Measurements from ENCODE around the gene MPPED1. TPM values are rescaled to one million over a fixed set of nuclear protein-coding genes. Genes with fewer than 3 reads are reported as not detected.

Gene MPPED1
- total RNA-seq, 2 donors from 2014 or later: not detected

DNA sequence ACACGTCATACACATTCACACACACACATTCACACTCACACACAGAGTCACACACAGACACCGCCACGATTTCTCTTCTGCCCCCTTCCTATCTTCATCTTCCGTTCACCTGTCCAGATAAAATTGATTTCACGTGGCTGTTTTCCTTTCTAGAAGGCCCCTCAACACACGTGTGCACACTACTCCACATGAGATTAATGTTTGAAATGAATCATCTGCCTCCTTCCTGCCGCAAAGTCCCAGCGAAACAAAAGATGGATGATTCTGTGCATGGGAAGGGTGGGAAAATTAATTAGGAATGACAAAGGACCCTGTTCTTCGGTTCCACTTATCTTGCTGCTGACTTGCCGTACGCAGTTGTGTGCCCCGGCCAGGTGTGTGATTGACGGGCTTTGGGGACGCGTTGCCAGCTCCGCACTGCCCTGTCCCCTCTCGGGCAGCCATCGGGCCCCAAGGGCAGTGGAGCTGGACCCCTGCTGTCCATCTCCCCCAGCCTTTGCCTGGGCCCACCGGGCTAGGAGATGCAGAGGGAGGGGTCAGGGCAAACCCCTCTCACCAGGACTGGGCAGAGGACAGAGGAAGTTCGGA is 73.8 kb downstream of the MPPED1 start:
- no peak overlapping the region for H3K4me3 Mint-ChIP-seq
- no peaks in the 10 kb centered on the region for H3K36me3 Mint-ChIP-seq (ENCODE audit: low read depth)
- H3K9me3 Mint-ChIP-seq: no peaks in the 10 kb centered on the region
- no peak for ATAC-seq (replicated peaks)
- peaks cover 6% of the 10 kb centered on the region for H3K27me3 Mint-ChIP-seq
- H3K27ac Mint-ChIP-seq: no peak overlapping the region
- no peaks in the 10 kb centered on the region for H3K4me1 Mint-ChIP-seq

DNA sequence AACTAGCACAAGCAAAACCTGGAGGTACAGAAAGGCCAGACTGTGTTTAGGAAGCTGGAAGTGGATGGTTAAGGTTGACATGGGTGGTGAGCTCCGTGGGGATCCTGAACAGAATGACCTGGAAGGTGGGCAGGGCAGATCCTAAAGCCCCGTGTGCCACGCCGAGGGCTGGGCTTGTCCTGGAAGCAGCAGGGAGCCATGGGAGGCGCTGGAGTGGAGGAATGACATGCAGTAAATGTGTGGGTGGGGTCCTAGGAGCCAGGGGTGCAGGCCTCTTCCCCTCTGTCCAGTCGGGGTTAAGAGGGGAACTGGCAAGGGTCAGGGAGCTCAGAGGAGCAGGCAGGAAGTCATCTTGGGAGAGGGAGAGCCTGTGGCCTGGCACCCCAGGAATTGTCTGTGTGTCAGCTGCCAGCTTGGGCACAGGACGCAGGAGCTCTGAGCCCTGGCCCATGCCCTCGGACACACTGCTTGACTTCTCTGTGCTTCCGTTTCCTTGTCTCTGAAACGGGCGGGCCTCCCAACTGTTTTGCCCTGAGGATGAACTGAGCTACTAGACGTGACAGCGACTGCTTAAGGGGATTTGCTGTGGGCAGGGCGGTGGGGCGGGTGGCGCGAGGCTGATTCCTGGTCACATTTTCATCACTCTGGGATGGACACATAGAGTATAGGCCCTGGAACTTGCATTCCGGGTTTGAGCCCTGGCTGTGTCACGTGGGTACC is 75.7 kb downstream of the MPPED1 start:
- Mint-ChIP-seq H3K27me3 (peaks cover 6% of the 10 kb centered on the region), H3K9me3 (peaks cover 8% of the 10 kb centered on the region), H3K36me3 (ENCODE audit: low read depth) (no peaks in the 10 kb centered on the region), H3K4me1 (no peaks in the 10 kb centered on the region), H3K4me3 (no peak overlapping the region), H3K27ac (no peak overlapping the region)
- ATAC-seq (replicated peaks): no peak

DNA sequence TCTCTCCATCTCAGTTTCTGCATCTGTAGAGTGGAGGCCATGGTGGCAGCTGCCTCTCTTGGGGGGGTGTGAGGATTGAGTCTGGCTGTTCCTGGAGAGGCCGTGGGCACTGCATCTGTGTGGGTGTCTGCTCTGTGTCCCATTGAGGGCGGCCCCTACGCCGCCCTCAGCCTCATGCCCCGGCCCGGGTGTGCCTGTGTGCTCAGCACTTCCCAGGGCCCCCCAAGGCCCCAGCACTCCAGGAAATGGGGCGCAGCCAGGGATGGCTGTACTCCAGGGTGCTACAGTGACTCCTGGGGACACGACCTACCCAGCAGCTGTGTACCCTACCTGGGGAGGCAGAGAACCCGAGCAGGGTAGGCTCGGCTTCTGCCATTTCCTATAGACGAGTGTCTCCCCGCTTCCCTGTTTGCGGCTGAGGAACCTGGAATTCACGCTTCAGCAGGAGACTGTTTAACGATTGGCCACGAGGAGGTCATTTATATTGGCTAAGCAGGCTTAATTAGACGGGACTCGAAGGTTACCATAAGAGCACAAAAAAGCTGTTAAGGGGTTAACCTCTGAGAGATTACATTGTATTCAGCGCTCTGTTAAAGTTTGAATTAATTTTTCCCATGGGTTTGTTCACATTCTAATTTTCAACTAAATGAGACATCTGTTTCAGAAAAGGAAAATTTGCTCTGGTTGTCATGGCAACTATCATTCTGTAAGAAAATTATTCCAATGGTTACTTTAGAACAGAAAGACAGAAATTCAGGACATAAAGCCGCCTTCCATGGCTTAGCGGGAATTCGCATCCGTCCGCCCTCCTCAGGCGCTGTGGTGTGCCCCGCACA is 76.4 kb downstream of the MPPED1 start:
- H3K4me1 Mint-ChIP-seq: no peaks in the 10 kb centered on the region
- no peaks in the 10 kb centered on the region for H3K36me3 Mint-ChIP-seq (ENCODE audit: low read depth)
- peaks cover 6% of the 10 kb centered on the region for H3K27me3 Mint-ChIP-seq
- ATAC-seq (replicated peaks): no peak
- no peak overlapping the region for H3K4me3 Mint-ChIP-seq
- no peak overlapping the region for H3K27ac Mint-ChIP-seq
- H3K9me3 Mint-ChIP-seq: peaks cover 8% of the 10 kb centered on the region

DNA sequence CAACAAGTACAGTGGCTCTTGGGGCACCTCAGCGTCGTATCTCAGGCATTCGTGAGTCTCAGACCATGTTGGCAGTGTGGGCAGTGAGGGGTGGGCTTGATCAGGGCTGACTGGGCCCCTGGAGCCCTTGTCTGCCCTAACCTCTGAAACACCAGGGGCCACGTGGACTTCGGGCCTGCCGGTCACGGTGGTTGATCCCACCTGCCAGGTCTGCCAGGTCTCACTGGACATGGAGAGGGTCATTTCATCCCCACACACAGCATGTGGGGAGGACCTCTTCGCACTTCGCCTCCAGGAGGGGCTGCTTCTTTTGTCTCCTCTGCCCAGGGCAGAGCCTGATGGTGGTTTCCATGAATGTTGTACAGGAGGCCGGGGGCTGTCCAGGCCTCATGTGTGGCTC is 77.1 kb downstream of the MPPED1 start:
- ATAC-seq (replicated peaks): no peak
- H3K9me3 Mint-ChIP-seq: peaks cover 8% of the 10 kb centered on the region
- H3K4me1 Mint-ChIP-seq: no peaks in the 10 kb centered on the region
- H3K4me3 Mint-ChIP-seq: no peak overlapping the region
- peaks cover 6% of the 10 kb centered on the region for H3K27me3 Mint-ChIP-seq
- H3K36me3 Mint-ChIP-seq (ENCODE audit: low read depth): no peaks in the 10 kb centered on the region
- no peak overlapping the region for H3K27ac Mint-ChIP-seq

DNA sequence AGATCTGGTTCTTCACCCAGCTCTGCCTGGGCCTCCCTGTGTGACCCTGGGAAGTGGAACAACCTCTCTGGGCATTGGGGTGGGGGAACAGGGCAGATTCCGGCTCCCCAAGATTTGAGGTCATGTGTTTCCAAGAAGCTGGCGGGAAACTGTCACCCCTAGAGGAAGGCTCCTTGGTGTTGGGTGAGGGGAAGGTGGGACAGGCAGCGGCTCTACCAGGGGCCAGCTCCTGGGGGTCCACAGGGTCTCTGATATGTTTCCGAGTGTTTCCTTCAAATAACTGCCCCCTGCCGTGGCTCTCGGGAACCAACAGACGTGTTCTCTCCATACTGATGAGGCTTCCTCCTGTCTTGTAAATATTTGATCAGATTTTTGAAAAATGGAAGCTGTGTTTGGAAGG is 78.5 kb downstream of the MPPED1 start:
- H3K4me1 Mint-ChIP-seq: no peaks in the 10 kb centered on the region
- no peaks in the 10 kb centered on the region for H3K36me3 Mint-ChIP-seq (ENCODE audit: low read depth)
- ATAC-seq (replicated peaks): no peak
- no peak overlapping the region for H3K27ac Mint-ChIP-seq
- H3K27me3 Mint-ChIP-seq: peaks cover 6% of the 10 kb centered on the region
- no peak overlapping the region for H3K4me3 Mint-ChIP-seq
- H3K9me3 Mint-ChIP-seq: peaks cover 8% of the 10 kb centered on the region

DNA sequence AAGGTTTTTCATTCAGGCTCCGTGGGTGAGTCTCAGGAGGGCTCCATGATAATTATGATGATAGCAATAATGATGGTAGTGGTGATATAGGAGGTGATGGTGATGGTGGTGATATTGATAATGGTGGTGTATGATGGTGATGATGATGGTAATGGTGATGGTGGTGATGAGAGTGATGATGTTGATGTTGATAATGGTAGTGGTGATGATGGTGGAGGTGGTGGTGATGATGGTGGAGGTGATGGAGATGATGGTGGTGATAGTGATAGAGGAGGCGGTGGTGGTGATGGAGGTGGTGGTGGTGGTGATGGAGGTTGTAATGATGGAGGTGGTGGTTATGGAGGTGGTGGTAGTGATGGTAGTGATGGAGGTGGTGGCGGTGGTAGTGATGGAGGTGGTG is 79.4 kb downstream of the MPPED1 start:
- no peak overlapping the region for H3K4me3 Mint-ChIP-seq
- H3K27me3 Mint-ChIP-seq: peaks cover 6% of the 10 kb centered on the region
- no peaks in the 10 kb centered on the region for H3K4me1 Mint-ChIP-seq
- peaks cover 8% of the 10 kb centered on the region for H3K9me3 Mint-ChIP-seq
- no peak for ATAC-seq (replicated peaks)
- H3K36me3 Mint-ChIP-seq (ENCODE audit: low read depth): no peaks in the 10 kb centered on the region
- H3K27ac Mint-ChIP-seq: no peak overlapping the region

DNA sequence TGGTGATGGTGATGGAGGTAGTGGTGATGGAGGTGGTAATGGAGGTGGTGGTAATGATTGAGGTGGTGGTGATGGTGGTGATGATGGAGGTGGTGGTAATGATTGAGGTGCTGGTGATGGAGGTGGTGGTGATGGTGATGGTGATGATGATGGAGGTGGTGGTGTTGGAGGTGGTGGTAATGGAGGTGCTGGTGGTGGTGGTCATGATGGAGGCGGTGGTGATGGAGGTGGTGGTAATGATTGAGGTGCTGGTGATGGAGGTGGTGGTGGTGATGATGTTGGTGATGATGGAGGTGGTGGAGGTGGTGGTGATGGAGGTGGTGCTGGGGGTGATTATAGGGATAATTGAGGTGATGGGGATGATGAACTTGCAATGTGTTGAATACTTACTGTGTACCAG is 79.9 kb downstream of the MPPED1 start:
- peaks cover 8% of the 10 kb centered on the region for H3K9me3 Mint-ChIP-seq
- no peak overlapping the region for H3K4me3 Mint-ChIP-seq
- H3K27me3 Mint-ChIP-seq: peaks cover 6% of the 10 kb centered on the region
- no peak for ATAC-seq (replicated peaks)
- no peaks in the 10 kb centered on the region for H3K4me1 Mint-ChIP-seq
- no peaks in the 10 kb centered on the region for H3K36me3 Mint-ChIP-seq (ENCODE audit: low read depth)
- no peak overlapping the region for H3K27ac Mint-ChIP-seq

DNA sequence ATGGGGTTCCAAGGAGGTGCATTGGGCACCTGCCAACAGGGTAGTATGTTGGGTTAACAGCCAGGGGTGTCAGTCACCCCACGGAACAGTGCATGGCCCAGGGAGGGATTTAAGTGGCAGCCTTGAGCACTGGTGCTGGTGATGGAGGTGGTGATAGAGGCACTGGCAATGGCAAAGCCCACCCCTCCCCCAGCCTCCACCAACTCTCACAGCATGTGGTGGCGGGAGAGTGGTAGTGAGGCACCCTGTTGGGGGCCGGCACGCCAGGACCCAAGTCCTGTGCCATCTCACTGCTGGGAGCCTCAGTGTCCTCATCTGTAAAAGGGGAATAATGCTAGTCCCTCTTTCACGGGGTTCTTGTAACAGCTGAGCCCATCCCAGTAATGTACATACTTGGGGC is 81.5 kb downstream of the MPPED1 start:
- ATAC-seq (replicated peaks): no peak
- no peaks in the 10 kb centered on the region for H3K4me1 Mint-ChIP-seq
- no peak overlapping the region for H3K27ac Mint-ChIP-seq
- peaks cover 8% of the 10 kb centered on the region for H3K9me3 Mint-ChIP-seq
- no peaks in the 10 kb centered on the region for H3K36me3 Mint-ChIP-seq (ENCODE audit: low read depth)
- no peak overlapping the region for H3K4me3 Mint-ChIP-seq
- H3K27me3 Mint-ChIP-seq: no peaks in the 10 kb centered on the region

DNA sequence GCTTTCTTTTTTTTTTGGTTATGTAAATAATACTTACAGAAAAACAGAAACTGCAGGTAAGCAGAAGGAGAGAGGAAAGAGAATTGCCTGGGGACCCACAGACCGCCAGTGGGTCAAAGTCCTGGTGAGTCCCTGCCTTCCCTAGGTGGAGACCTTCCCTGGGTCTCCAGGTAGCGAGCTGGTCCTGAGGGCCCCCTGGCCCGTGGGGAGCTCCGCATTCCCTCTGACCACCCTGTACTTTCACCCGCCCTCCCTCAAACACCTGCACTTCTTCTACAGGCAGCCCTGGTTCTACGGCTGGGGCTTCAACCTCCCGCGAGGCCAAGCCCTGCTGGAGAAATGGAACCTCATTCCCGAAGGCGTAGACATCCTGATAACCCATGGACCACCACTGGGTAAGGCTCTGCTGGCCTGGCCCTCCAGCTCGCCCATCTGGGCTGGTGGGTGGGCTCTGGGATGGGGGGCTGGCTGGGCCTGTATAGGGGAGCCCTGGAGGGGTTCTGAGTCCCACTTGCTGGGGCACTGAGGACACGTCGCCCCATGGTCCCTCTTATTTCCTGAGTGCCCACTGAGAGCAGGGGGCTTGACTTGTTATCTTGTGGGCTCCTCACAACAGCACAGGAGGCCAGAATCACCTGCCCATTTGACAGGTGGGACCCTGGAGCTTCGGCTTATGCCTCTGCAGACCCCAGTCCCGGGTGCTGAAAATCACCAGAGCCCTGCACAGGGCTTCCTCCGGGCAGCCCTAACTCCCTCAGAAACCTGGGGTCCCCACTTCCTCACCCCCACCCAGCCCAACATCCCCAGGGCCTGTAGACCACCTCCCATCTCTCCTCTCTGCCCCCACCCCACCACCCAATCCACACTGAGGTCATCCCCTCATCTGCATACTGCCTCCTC is 86.4 kb downstream of the MPPED1 start:
- Mint-ChIP-seq H3K9me3 (no peaks in the 10 kb centered on the region), H3K36me3 (ENCODE audit: low read depth) (no peaks in the 10 kb centered on the region), H3K4me3 (no peak overlapping the region), H3K27ac (no peak overlapping the region), H3K27me3 (no peaks in the 10 kb centered on the region), H3K4me1 (no peaks in the 10 kb centered on the region)
- no peak for ATAC-seq (replicated peaks)

DNA sequence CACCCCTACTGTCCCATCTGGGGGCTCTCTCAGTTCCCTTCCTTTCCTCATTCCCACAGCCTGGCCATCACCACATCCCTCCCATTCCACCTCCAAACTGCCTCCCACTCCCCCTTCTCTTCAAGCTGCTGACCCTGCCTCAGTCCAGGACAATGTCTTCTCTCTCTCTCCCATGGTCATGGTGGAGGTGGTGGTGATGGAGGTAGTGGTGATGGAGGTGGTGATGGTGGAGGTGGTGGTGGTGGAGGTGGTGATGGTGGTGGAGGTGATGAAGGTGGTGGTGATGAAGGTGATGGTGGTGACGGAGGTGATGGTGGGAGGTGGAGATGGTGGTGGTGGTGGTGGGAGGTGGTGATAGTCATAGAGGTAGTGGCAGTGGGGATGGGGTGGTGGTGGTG is 87.0 kb downstream of the MPPED1 start:
- no peak overlapping the region for H3K4me3 Mint-ChIP-seq
- H3K9me3 Mint-ChIP-seq: no peaks in the 10 kb centered on the region
- H3K27ac Mint-ChIP-seq: no peak overlapping the region
- H3K27me3 Mint-ChIP-seq: no peaks in the 10 kb centered on the region
- no peak for ATAC-seq (replicated peaks)
- H3K36me3 Mint-ChIP-seq (ENCODE audit: low read depth): no peaks in the 10 kb centered on the region
- H3K4me1 Mint-ChIP-seq: no peaks in the 10 kb centered on the region

DNA sequence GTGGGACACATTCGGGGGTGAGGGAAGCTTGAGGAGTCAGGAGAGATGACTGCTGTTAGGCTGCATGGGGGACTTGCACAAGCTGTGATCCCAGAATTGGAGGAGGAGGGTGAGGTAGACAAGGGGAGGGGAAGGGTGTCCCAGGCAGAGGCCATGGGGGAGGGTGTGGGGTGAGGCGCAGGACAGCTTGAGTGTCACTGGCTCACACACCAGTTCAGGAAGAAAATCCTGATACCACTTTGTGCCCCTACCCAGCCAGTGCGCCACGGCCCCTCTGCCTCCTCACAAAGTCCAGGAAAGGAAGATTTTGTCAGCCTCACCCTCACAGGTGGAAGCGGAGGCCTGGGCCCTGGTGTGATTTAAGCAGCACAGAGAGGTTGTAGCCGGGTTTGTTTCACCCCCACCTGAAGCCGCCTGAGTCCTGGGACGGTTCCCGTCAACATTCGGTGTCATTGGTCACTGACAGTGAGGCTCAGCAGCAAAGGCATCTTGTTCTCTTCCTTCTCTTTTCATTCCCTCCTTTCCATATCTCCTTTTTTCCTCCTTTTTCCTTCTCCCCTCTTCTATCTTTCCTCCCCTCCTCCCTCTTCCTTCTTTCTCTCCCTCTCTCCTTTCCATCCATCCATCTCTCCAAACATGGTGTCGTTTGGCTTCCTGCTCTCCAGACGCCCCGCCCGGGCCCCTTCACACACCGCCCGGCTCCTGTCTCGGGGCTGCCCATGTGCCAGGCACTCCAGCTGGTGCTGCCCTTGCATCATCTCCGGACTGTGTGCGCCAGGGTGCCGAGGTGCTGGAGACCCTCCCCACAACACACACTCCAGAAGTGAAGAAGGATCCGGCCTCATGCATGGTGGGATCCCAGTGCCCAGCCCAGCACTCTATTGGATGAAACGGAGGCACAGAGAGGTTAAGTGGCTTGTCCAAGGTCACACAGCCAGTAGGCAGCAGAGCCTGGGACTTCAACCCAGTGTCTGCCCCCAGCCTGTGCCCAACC is 89.3 kb downstream of the MPPED1 start:
- Mint-ChIP-seq H3K9me3 (no peaks in the 10 kb centered on the region), H3K36me3 (ENCODE audit: low read depth) (no peaks in the 10 kb centered on the region), H3K27me3 (no peaks in the 10 kb centered on the region), H3K4me3 (no peak overlapping the region), H3K27ac (no peak overlapping the region), H3K4me1 (no peaks in the 10 kb centered on the region)
- no peak for ATAC-seq (replicated peaks)

DNA sequence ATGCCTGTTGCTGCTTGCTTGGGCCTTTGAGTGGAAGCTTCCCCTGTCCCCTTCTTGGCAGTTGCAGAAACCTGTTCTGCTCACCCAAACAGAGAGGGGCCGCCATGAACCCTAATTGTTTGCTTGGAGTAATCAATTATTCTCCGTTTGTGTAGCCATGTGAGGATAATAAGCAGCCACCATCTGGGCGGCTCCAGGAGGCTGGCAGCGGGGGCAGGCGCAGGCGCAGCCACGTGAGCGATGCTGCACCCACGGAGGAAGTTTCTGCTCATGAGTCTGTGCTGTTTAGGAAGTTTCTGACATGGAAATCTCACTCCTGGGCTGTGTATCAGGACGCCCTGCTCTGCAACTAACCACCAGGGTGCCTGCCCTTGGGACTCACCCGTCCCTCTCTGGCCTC is 90.1 kb downstream of the MPPED1 start:
- Mint-ChIP-seq H3K9me3 (no peaks in the 10 kb centered on the region), H3K4me3 (no peak overlapping the region), H3K27me3 (no peaks in the 10 kb centered on the region), H3K27ac (no peak overlapping the region), H3K4me1 (no peaks in the 10 kb centered on the region), H3K36me3 (ENCODE audit: low read depth) (no peaks in the 10 kb centered on the region)
- no peak for ATAC-seq (replicated peaks)

DNA sequence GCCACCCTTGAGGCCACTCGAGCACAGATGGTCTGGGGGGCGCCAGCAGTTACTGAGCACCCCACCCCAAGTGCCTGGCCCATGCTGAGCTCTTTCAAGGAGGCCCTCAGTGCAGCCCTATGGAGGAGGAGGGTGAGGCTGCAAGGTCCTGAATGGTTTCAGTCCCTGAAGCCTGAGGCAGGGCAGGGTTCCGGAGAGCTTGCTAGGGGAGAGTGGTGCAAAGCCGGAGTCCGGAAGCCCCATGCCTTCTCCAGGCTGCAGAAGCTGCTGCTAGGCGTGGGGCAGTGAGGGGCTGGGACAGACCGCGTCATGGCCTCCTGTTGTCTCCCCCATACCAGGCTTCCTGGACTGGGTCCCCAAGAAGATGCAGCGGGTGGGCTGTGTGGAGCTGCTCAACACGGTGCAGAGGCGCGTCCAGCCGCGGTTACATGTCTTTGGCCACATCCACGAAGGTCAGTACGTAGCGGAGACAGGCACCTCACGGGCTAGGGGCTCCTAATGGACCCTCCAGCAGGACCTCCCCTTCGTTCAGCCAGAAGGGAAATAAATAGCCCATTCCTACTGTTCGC is 90.6 kb downstream of the MPPED1 start:
- ATAC-seq (replicated peaks): no peak
- H3K4me1 Mint-ChIP-seq: no peaks in the 10 kb centered on the region
- H3K36me3 Mint-ChIP-seq (ENCODE audit: low read depth): no peaks in the 10 kb centered on the region
- no peak overlapping the region for H3K27ac Mint-ChIP-seq
- H3K4me3 Mint-ChIP-seq: no peak overlapping the region
- H3K9me3 Mint-ChIP-seq: no peaks in the 10 kb centered on the region
- H3K27me3 Mint-ChIP-seq: no peaks in the 10 kb centered on the region
